HEK293 (cell line): ENCODE measurements around the gene CYCS.

ENCODE experiments used
- CTCF ChIA-PET: fragments of 350-600 bp; formaldehyde crosslinking; extraction: SDS; loops from one replicate; lab custom pipeline; 2021; ENCODE audit warnings: antibody characterized with exemption; lab: Yijun Ruan, JAX
- POLR2A ChIA-PET: fragments of 300-600 bp; formaldehyde crosslinking; extraction: SDS; loops from one replicate; lab custom pipeline; 2020; ENCODE audit warnings: antibody characterized with exemption, inconsistent platforms; lab: Yijun Ruan, JAX
- H3K27ac ChIP-seq: fragments of 200-500 bp; sonication (Bioruptor generic); 2 replicates; pipeline ENCODE4 v1.5.1; 2014; ENCODE audit warnings: low read depth, low read length, control low read depth, inconsistent platforms; ENCODE audit errors: extremely low read depth
- H3K36me3 ChIP-seq, 2 experiments: fragments of 200-500 bp in 1 of 2; sonication (Bioruptor generic) in 1 of 2; 1 replicate in 1 of 2; 2 replicates in 1 of 2; pipeline ENCODE4 v1.5.1; 2014 to 2017; ENCODE audit warnings: inconsistent platforms in 2 of 2, low read length in 2 of 2; ENCODE audit not compliant: control insufficient read depth in 2 of 2, insufficient read depth in 1 of 2
- H3K4me1 ChIP-seq: fragments of 200-500 bp; sonication (Bioruptor generic); 2 replicates; pipeline ENCODE4 v1.5.1; 2014; ENCODE audit warnings: mild to moderate bottlenecking, low read length, inconsistent platforms; ENCODE audit not compliant: control insufficient read depth, insufficient read depth
- H3K4me3 ChIP-seq: 2 replicates; pipeline ENCODE4 v1.5.1; 2011; ENCODE audit warnings: low read depth, mild to moderate bottlenecking, control low read depth, low read length, moderate library complexity
- H3K9me3 ChIP-seq: fragments of 200-500 bp; sonication (Bioruptor generic); 2 replicates; pipeline ENCODE4 v1.5.1; 2014; ENCODE audit warnings: low read depth, low read length, inconsistent platforms; ENCODE audit not compliant: control insufficient read depth, insufficient read depth
- BCL6B ChIP-seq: fragments of 450-650 bp; formaldehyde crosslinking; IDR thresholded peaks from 2 replicates; pipeline ENCODE4 v1.5.1; 2017; ENCODE audit warnings: missing biosample characterization, missing genetic modification characterization
- EGR2 ChIP-seq: fragments of 450-650 bp; formaldehyde crosslinking; IDR thresholded peaks from 2 replicates; pipeline ENCODE4 v1.5.1; 2016; ENCODE audit warnings: low read depth, missing biosample characterization, missing genetic modification characterization
- ELK4 ChIP-seq: IDR thresholded peaks from 2 replicates; pipeline ENCODE4 v1.6.1; 2011; ENCODE audit warnings: mild to moderate bottlenecking, low read depth, low read length, borderline replicate concordance
- GLI4 ChIP-seq: fragments of 450-650 bp; formaldehyde crosslinking; IDR thresholded peaks from 2 replicates; pipeline ENCODE4 v1.5.1; 2016; ENCODE audit warnings: missing biosample characterization, missing genetic modification characterization
- HOXA7 ChIP-seq: sonication (generic); formaldehyde crosslinking; IDR thresholded peaks from 2 replicates; pipeline ENCODE4 v1.8.1; 2022; ENCODE audit warnings: missing genetic modification reagents, borderline replicate concordance
- MEIS1 ChIP-seq: sonication (generic); formaldehyde crosslinking; IDR thresholded peaks from 2 replicates; pipeline ENCODE4 v1.8.1; 2022; ENCODE audit warnings: missing genetic modification reagents, mild to moderate bottlenecking, borderline replicate concordance
- PRDM1 ChIP-seq: fragments of 450-650 bp; formaldehyde crosslinking; IDR thresholded peaks from 2 replicates; pipeline ENCODE4; 2016; ENCODE audit warnings: missing biosample characterization, missing genetic modification characterization
- SCRT1 ChIP-seq: fragments of 450-650 bp; formaldehyde crosslinking; IDR thresholded peaks from 2 replicates; pipeline ENCODE4 v1.5.1; 2016; ENCODE audit warnings: missing biosample characterization, missing genetic modification characterization, borderline replicate concordance
- ZBTB17 ChIP-seq: fragments of 450-650 bp; formaldehyde crosslinking; IDR thresholded peaks from 2 replicates; pipeline ENCODE4 v1.5.1; 2016; ENCODE audit warnings: missing biosample characterization, missing genetic modification characterization
- ZBTB26 ChIP-seq: fragments of 450-650 bp; formaldehyde crosslinking; optimal IDR thresholded peaks from 2 replicates; pipeline ENCODE3; 2016; ENCODE audit warnings: missing biosample characterization, mild to moderate bottlenecking, missing genetic modification characterization
- ZBTB44 ChIP-seq: fragments of 450-650 bp; IDR thresholded peaks from 2 replicates; pipeline ENCODE4 v1.5.1; 2018; ENCODE audit warnings: missing biosample characterization, mild to moderate bottlenecking, missing genetic modification characterization
- ZFP37 ChIP-seq: fragments of 450-650 bp; formaldehyde crosslinking; IDR thresholded peaks from 2 replicates; pipeline ENCODE4 v1.5.1; 2016; ENCODE audit warnings: missing biosample characterization, missing genetic modification characterization
- ZNF140 ChIP-seq: fragments of 450-650 bp; formaldehyde crosslinking; IDR thresholded peaks from 2 replicates; pipeline ENCODE4 v1.5.1; 2016; ENCODE audit warnings: missing biosample characterization, missing genetic modification characterization
- ZNF16 ChIP-seq: fragments of 450-650 bp; formaldehyde crosslinking; IDR thresholded peaks from 2 replicates; pipeline ENCODE4 v1.5.1; 2016; ENCODE audit warnings: low read depth, missing biosample characterization, missing genetic modification characterization
- ZNF169 ChIP-seq: fragments of 450-650 bp; formaldehyde crosslinking; IDR thresholded peaks from 2 replicates; pipeline ENCODE4 v1.5.1; 2016; ENCODE audit warnings: missing biosample characterization, missing genetic modification characterization
- ZNF292 ChIP-seq: fragments of 450-650 bp; formaldehyde crosslinking; IDR thresholded peaks from 2 replicates; pipeline ENCODE4 v1.5.1; 2016; ENCODE audit warnings: low read depth, missing biosample characterization, missing genetic modification characterization, borderline replicate concordance
- ZNF350 ChIP-seq: fragments of 450-650 bp; formaldehyde crosslinking; IDR thresholded peaks from 2 replicates; pipeline ENCODE4 v1.5.0; 2017; ENCODE audit warnings: missing biosample characterization, mild to moderate bottlenecking, missing genetic modification characterization
- ZNF362 ChIP-seq: fragments of 450-650 bp; formaldehyde crosslinking; IDR thresholded peaks from 2 replicates; pipeline ENCODE4 v1.5.1; 2016; ENCODE audit warnings: missing biosample characterization, missing genetic modification characterization
- ZNF561 ChIP-seq: fragments of 450-650 bp; IDR thresholded peaks from 2 replicates; pipeline ENCODE4 v1.5.1; 2018; ENCODE audit warnings: missing biosample characterization, missing genetic modification characterization, borderline replicate concordance
- ZNF571 ChIP-seq: fragments of 450-650 bp; formaldehyde crosslinking; IDR thresholded peaks from 2 replicates; pipeline ENCODE4 v1.5.0; 2017; ENCODE audit warnings: missing biosample characterization, missing genetic modification characterization
- ZNF580 ChIP-seq: fragments of 450-650 bp; formaldehyde crosslinking; IDR thresholded peaks from 2 replicates; pipeline ENCODE4 v1.5.1; 2016; ENCODE audit warnings: missing biosample characterization, missing genetic modification characterization
- ZNF610 ChIP-seq: fragments of 450-650 bp; formaldehyde crosslinking; IDR thresholded peaks from 2 replicates; pipeline ENCODE4 v1.5.1; 2016; ENCODE audit warnings: missing biosample characterization, missing genetic modification characterization, borderline replicate concordance
- ZNF624 ChIP-seq: fragments of 450-650 bp; formaldehyde crosslinking; IDR thresholded peaks from 2 replicates; pipeline ENCODE4 v1.5.1; 2017; ENCODE audit warnings: missing biosample characterization, missing genetic modification characterization
- ZNF639 ChIP-seq: fragments of 450-650 bp; formaldehyde crosslinking; IDR thresholded peaks from 2 replicates; pipeline ENCODE4 v1.5.1; 2016; ENCODE audit warnings: missing biosample characterization, missing genetic modification characterization
- ZNF692 ChIP-seq: fragments of 450-650 bp; formaldehyde crosslinking; IDR thresholded peaks from 2 replicates; pipeline ENCODE4 v1.5.1; 2016; ENCODE audit warnings: missing biosample characterization, missing genetic modification characterization
- ZNF791 ChIP-seq: fragments of 450-650 bp; formaldehyde crosslinking; IDR thresholded peaks from 2 replicates; pipeline ENCODE4 v1.5.1; 2016; ENCODE audit warnings: missing biosample characterization, missing genetic modification characterization

The CYCS gene

GRCh38 chr7:25077096-25077495 lies 48.0 kb downstream of the CYCS start:
- H3K27ac ChIP-seq: no peak overlapping the region
- peaks cover 3% of the 10 kb centered on the region; the same call in 1 of the 2 replicates for H3K4me1 ChIP-seq
- H3K36me3 ChIP-seq: no peaks in the 10 kb centered on the region
- H3K9me3 ChIP-seq: no peaks in the 10 kb centered on the region
- ChIA-PET POLR2A (no interaction called here), CTCF (interaction anchor here (0.6 to 1.0 kb wide), 2 partner anchors 15 to 723 kb away, joined by 3 read pairs; no protein-coding TSS in a partner anchor)
- TF ChIP-seq PRDM1 (tag by site-specific recombination): no peak
- no peak for TF ChIP-seq BCL6B
- TF ChIP-seq ZBTB44 (tag by site-specific recombination): no peak
- TF ChIP-seq EGR2 (tag by site-specific recombination): no peak
- no peak for TF ChIP-seq MEIS1 (CRISPR knock-in tag)
- no peak for TF ChIP-seq ZNF169
- TF ChIP-seq GLI4 (tag by site-specific recombination): no peak
- no peak overlapping the region for H3K4me3 ChIP-seq

- Histone ChIP-seq H3K9me3 (no peaks in the 10 kb centered on the region), H3K27ac (no peak overlapping the region), H3K36me3 (no peaks in the 10 kb centered on the region), H3K4me1 (peaks cover 3% of the 10 kb centered on the region; the same call in 1 of the 2 replicates), H3K4me3 (no peak overlapping the region)
- ChIA-PET CTCF (interaction anchor here (1.0 to 2.3 kb wide), 4 partner anchors 23 to 263 kb away, joined by 4 to 9 read pairs (median 6); no protein-coding TSS in a partner anchor), POLR2A (no interaction called here)
- TF ChIP-seq ZBTB26 (tag by site-specific recombination) (no peak), SCRT1 (tag by site-specific recombination) (no peak), ZNF624 (tag by site-specific recombination) (no peak), ZNF639 (tag by site-specific recombination) (no peak), ZNF350 (no peak), ZNF16 (tag by site-specific recombination) (no peak), ZNF561 (tag by site-specific recombination) (no peak), ZNF610 (no peak), ZFP37 (tag by site-specific recombination) (no peak), ELK4 (no peak), ZNF580 (tag by site-specific recombination) (no peak), ZBTB17 (tag by site-specific recombination) (no peak), ZNF140 (tag by site-specific recombination) (no peak), ZNF362 (tag by site-specific recombination) (no peak), ZNF692 (no peak), ZNF571 (tag by site-specific recombination) (no peak), HOXA7 (CRISPR knock-in tag) (no peak), ZNF292 (no peak), ZNF791 (tag by site-specific recombination) (no peak)
These were observed 49.6 kb downstream of the CYCS start for GRCh38 chr7:25075459-25075858.
